SH-SY5Y (cell line): ENCODE data around the gene ENDOV.

Experiments used
- GATA2 ChIP-seq: IDR thresholded peaks from 2 replicates; pipeline ENCODE4 v1.6.1; 2011; ENCODE audit warnings: mild to moderate bottlenecking, low read depth, low read length
- GATA3 ChIP-seq: IDR thresholded peaks from 2 replicates; pipeline ENCODE4 v1.6.1; 2011; ENCODE audit warnings: low read depth, mild to moderate bottlenecking, low read length, moderate library complexity

GRCh38 chr17:80414803-80415625, at the start of gene ENDOV:
- TF ChIP-seq GATA2 (peak; percentile 21; the same call in 1 of the 2 replicates), GATA3 (no peak)
